GM18951 (cell line): ENCODE measurements around the gene C3orf20.

Experiments
- POLR2A ChIP-seq: IDR thresholded peaks from 4 replicates; pipeline ENCODE4 v1.6.1; 2011; ENCODE audit warnings: mild to moderate bottlenecking; ENCODE audit not compliant: insufficient read length, insufficient read depth; ENCODE audit errors: extremely low read depth
- in situ Hi-C: fragments of 300-500 bp; cut with MboI; formaldehyde crosslinking; loops from one replicate; pipeline ENCODE4 v1.12.0; 2022; ENCODE audit warnings: low sequenced_read_pairs, mixed read lengths, inconsistent platforms; ENCODE audit not compliant: unreplicated experiment

C3orf20 gene

DNA sequence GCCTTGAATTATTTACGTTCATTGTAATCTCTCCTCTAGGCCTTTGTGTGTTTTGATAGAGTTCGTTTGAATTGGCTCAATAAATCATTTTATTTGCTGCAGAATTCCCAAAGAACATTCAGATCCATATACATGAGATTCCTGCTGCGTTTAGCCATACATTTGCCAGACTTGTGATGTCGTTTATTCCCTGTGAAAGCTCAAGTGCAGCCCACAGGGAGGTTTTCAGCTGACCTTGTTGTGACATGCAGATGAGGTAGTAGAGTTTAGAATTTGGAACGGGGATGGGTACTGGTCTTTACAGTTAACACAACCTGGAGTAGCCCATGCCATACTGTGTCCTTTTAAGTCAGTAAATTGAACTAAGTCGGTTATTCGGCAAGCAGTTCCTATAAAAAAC is at the start of gene C3orf20:
Gene C3orf20 (plus strand): TSS at position 301 of the 400 bp plus-strand sequence. CDS start 7,573 bp downstream, outside the sequence.
- in situ Hi-C loops: no loop called here
- TF ChIP-seq POLR2A: no peak

GRCh38 chr3:14625443-14625842 is 49.5 kb upstream of the C3orf20 start:
- in situ Hi-C loops: no loop called here
- no peak for TF ChIP-seq POLR2A

- in situ Hi-C loops: no loop called here
- no peak for TF ChIP-seq POLR2A
Observed at GRCh38 chr3:14627815-14628214, 47.1 kb upstream of the C3orf20 start.

GRCh38 chr3:14628406-14628805 is 46.5 kb upstream of the C3orf20 start:
- in situ Hi-C loops: no loop called here
- no peak for TF ChIP-seq POLR2A

GRCh38 chr3:14630404-14631100 is 44.4 kb upstream of the C3orf20 start:
- in situ Hi-C loops: loop anchor here (10.0 kb wide), 1 partner anchor 294 kb away; no protein-coding TSS in a partner anchor
- no peak for TF ChIP-seq POLR2A

GRCh38 chr3:14631101-14631497 is 43.8 kb upstream of the C3orf20 start:
- in situ Hi-C loops: loop anchor here (10.0 kb wide), 1 partner anchor 294 kb away; no protein-coding TSS in a partner anchor
- TF ChIP-seq POLR2A: no peak

- no peak for TF ChIP-seq POLR2A
- in situ Hi-C loops: loop anchor here (10.0 kb wide), 1 partner anchor 293 kb away; no protein-coding TSS in a partner anchor
Observed at GRCh38 chr3:14631687-14632441, 43.1 kb upstream of the C3orf20 start.

DNA sequence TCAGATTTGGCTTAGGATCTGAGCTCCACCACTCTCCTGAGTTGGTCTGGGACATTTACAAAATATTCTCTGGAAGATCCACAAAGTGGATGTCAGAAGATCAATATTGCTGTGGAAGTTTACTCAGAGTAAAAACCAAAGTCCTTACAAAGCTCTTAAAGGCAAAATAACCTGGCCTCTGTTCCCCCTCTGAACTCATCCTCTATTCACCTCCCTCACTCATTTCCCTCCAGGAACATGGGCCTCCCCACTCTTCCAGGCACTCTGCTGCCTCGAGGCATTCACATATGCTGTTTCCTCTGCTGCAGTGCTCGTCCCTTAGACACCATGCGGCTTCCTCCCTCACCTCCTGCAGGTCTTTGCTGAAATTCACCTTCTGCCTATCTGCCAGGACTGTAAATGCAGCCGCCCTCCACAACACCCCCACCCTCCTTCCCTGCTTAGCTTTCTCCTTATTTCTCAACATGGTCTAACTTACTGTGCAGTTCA is 42.5 kb upstream of the C3orf20 start:
- no peak for TF ChIP-seq POLR2A
- in situ Hi-C loops: loop anchor here (10.0 kb wide), 1 partner anchor 292 kb away; no protein-coding TSS in a partner anchor

GRCh38 chr3:14633417-14633816 is 41.5 kb upstream of the C3orf20 start:
- in situ Hi-C loops: loop anchor here (10.0 kb wide), 1 partner anchor 291 kb away; no protein-coding TSS in a partner anchor
- TF ChIP-seq POLR2A: no peak

DNA sequence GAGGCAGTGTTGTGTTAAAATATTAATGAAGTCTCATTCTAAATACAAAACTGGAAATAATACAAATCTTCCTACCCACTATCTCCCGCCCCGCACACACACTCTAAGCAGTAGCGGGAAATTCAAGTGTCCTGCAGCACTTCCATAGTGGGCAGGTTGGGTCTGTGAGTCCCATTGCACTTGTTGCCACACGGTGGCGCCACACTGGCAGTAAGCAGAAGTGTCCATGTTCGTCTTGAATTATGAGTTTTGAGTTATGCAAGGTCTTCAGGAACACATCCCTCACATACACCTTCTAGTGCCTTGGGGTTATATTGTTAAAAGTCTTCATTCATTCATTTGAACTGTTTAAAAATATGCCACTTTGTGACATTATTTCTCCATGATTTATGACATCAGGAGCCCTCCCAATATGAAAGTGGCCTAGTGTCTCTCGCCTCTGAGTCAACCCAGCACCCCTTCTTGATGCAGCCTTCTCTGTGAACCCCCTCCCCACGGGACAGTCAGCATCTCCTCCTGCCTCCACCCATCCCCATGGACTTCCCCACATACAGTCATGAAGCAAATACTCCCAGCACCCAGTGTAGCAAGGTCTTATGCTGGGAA is 41.0 kb upstream of the C3orf20 start:
- in situ Hi-C loops: loop anchor here (10.0 kb wide), 1 partner anchor 291 kb away; no protein-coding TSS in a partner anchor
- TF ChIP-seq POLR2A: no peak

- in situ Hi-C loops: loop anchor here (10.0 kb wide), 1 partner anchor 290 kb away; no protein-coding TSS in a partner anchor
- no peak for TF ChIP-seq POLR2A
Observed at GRCh38 chr3:14634763-14635400, 40.1 kb upstream of the C3orf20 start.

GRCh38 chr3:14636496-14637087 is 38.3 kb upstream of the C3orf20 start:
- no peak for TF ChIP-seq POLR2A
- in situ Hi-C loops: loop anchor here (10.0 kb wide), 1 partner anchor 288 kb away; no protein-coding TSS in a partner anchor
